DND-41 (cell line): ENCODE data around the gene STIMATE.

Experiments
- ATAC-seq: fragments of 200-7000 bp; cut with Tn5 transposase; 3 replicates; pipeline ENCODE4 v1.9.1; 2021; ENCODE audit warnings: low read depth; ENCODE audit not compliant: insufficient read depth
- DNase-seq: peaks from one replicate; pipeline ENCODE4 v3.0.0-alpha.2; 2020
- H2AFZ ChIP-seq: 2 replicates; pipeline ENCODE4 v1.6.0; 2012; ENCODE audit warnings: low read depth, low read length
- H3K27ac ChIP-seq: 2 replicates; pipeline ENCODE4 v1.5.1; 2012; ENCODE audit warnings: low read length, inconsistent platforms
- H3K27me3 ChIP-seq: fragments of 200-600 bp; sonication (generic); 2 replicates; pipeline ENCODE4 v1.6.0; 2012; ENCODE audit warnings: low read length, mild to moderate bottlenecking, inconsistent platforms; ENCODE audit not compliant: insufficient read depth, poor library complexity
- H3K36me3 ChIP-seq: 2 replicates; pipeline ENCODE4 v1.5.1; 2012; ENCODE audit warnings: low read length, inconsistent platforms; ENCODE audit not compliant: insufficient read depth
- H3K4me1 ChIP-seq: 2 replicates; pipeline ENCODE4 v1.5.1; 2012; ENCODE audit warnings: mild to moderate bottlenecking, low read length; ENCODE audit not compliant: insufficient read depth
- H3K4me2 ChIP-seq: 2 replicates; pipeline ENCODE4 v1.6.0; 2012; ENCODE audit warnings: mild to moderate bottlenecking, moderate library complexity, low read length, inconsistent platforms; ENCODE audit not compliant: insufficient read depth
- H3K4me3 ChIP-seq, 2 experiments: fragments of 200-600 bp in 1 of 2; shearing (Covaris generic) in 1 of 2; 2 replicates each; pipeline ENCODE4 v1.5.1; 2012 to 2016; ENCODE audit warnings: inconsistent platforms in 2 of 2, low read length in 2 of 2, mild to moderate bottlenecking in 2 of 2, low read depth in 1 of 2, moderate library complexity in 1 of 2
- H3K79me2 ChIP-seq: 2 replicates; pipeline ENCODE4 v1.6.0; 2012; ENCODE audit warnings: low read length, inconsistent platforms; ENCODE audit not compliant: insufficient read depth
- H3K9ac ChIP-seq: 2 replicates; pipeline ENCODE4 v1.6.0; 2012; ENCODE audit warnings: low read depth, mild to moderate bottlenecking, inconsistent platforms, low read length, moderate library complexity
- H3K9me3 ChIP-seq: 2 replicates; pipeline ENCODE4 v1.5.1; 2012; ENCODE audit warnings: low read length, moderate library complexity, mild to moderate bottlenecking, inconsistent platforms; ENCODE audit not compliant: insufficient read depth, severe bottlenecking
- H4K20me1 ChIP-seq: 2 replicates; pipeline ENCODE4 v1.6.0; 2012; ENCODE audit warnings: low read length; ENCODE audit not compliant: insufficient read depth
- CTCF ChIP-seq: IDR thresholded peaks from 2 replicates; pipeline ENCODE4 v1.5.1; 2012; ENCODE audit warnings: borderline replicate concordance, low read length, moderate library complexity, mild to moderate bottlenecking; ENCODE audit not compliant: poor library complexity, severe bottlenecking; ENCODE audit errors: extremely low read depth
- EZH2 ChIP-seq: IDR thresholded peaks from 3 replicates; pipeline ENCODE4 v1.6.1; 2012; ENCODE audit warnings: borderline replicate concordance, low read depth, mild to moderate bottlenecking, moderate library complexity, low read length, inconsistent platforms; ENCODE audit not compliant: severe bottlenecking

STIMATE gene

GRCh38 chr3:52880474-52880873, 16.9 kb downstream of the STIMATE start:
- Histone ChIP-seq H3K4me3 (no peak overlapping the region), H3K9ac (no peak overlapping the region), H3K27me3 (no peaks in the 10 kb centered on the region), H2AFZ (no peak overlapping the region), H3K79me2 (0 out of 2 replicates have a peak, but pooled peaks cover 5% of the 10 kb centered on the region), H3K4me2 (no peak overlapping the region), H4K20me1 (peaks cover 8% of the 10 kb centered on the region), H3K27ac (no peak overlapping the region), H3K4me1 (0 out of 2 replicates have a peak, but pooled peaks cover under 1% of the 10 kb centered on the region), H3K36me3 (peaks cover 7% of the 10 kb centered on the region; the same call in 1 of the 2 replicates), H3K9me3 (peaks cover 3% of the 10 kb centered on the region)
- TF ChIP-seq EZH2 (no peak), CTCF (no peak)
- DNase-seq, result no peak
- no peak for ATAC-seq

GRCh38 chr3:52880047-52880446, 17.3 kb downstream of the STIMATE start:
- no peak overlapping the region for H3K4me2 ChIP-seq
- H3K36me3 ChIP-seq, result 0 out of 2 replicates have a peak, but pooled peaks cover 3% of the 10 kb centered on the region
- no peak overlapping the region for H3K27ac ChIP-seq
- peaks cover 3% of the 10 kb centered on the region; the same call in 1 of the 2 replicates for H3K4me1 ChIP-seq
- DNase-seq (no peak), ATAC-seq (no peak)
- H2AFZ ChIP-seq, result no peak overlapping the region
- no peak overlapping the region for H3K9ac ChIP-seq
- H4K20me1 ChIP-seq, result peaks cover 13% of the 10 kb centered on the region
- H3K9me3 ChIP-seq, result no peaks in the 10 kb centered on the region
- peaks cover 7% of the 10 kb centered on the region; the same call in 1 of the 2 replicates for H3K79me2 ChIP-seq
- TF ChIP-seq CTCF, result no peak
- TF ChIP-seq EZH2, result no peak
- H3K4me3 ChIP-seq, result no peak overlapping the region
- H3K27me3 ChIP-seq, result no peaks in the 10 kb centered on the region

GRCh38 chr3:52879581-52879980, 17.8 kb downstream of the STIMATE start:
- H3K27ac ChIP-seq, result no peak overlapping the region
- H2AFZ ChIP-seq, result no peak overlapping the region
- peaks cover 13% of the 10 kb centered on the region for H4K20me1 ChIP-seq
- H3K9me3 ChIP-seq, result no peaks in the 10 kb centered on the region
- ATAC-seq (no peak), DNase-seq (no peak)
- H3K4me1 ChIP-seq, result peaks cover 3% of the 10 kb centered on the region; the same call in 1 of the 2 replicates
- no peaks in the 10 kb centered on the region for H3K27me3 ChIP-seq
- no peak overlapping the region for H3K4me3 ChIP-seq
- H3K9ac ChIP-seq, result no peak overlapping the region
- peaks cover 7% of the 10 kb centered on the region; the same call in 1 of the 2 replicates for H3K79me2 ChIP-seq
- TF ChIP-seq EZH2, result no peak
- TF ChIP-seq CTCF, result no peak
- no peaks in the 10 kb centered on the region for H3K36me3 ChIP-seq
- H3K4me2 ChIP-seq, result no peak overlapping the region

GRCh38 chr3:52879090-52879489, 18.3 kb downstream of the STIMATE start:
- Histone ChIP-seq H3K4me3 (no peak overlapping the region), H3K79me2 (peaks cover 7% of the 10 kb centered on the region; the same call in 1 of the 2 replicates), H3K9ac (no peak overlapping the region), H3K9me3 (no peaks in the 10 kb centered on the region), H2AFZ (no peak overlapping the region), H3K4me2 (no peak overlapping the region), H3K36me3 (no peaks in the 10 kb centered on the region), H3K27ac (no peak overlapping the region), H3K4me1 (peaks cover 3% of the 10 kb centered on the region; the same call in 1 of the 2 replicates), H4K20me1 (peaks cover 13% of the 10 kb centered on the region), H3K27me3 (no peaks in the 10 kb centered on the region)
- TF ChIP-seq EZH2 (no peak), CTCF (no peak)
- DNase-seq, result no peak
- ATAC-seq, result no peak
